ENCODE data around the gene TXNDC12.
A peak's percentile ranks its signal among the peaks of the same experiment; 100 is the strongest.
"Not testable (repeated sequence)": the region's sequence is repeated elsewhere in the genome, so short reads cannot be mapped to it uniquely, and the experiment has no call there.

Gene TXNDC12
- long read RNA-seq, donor 1, transcript TXNDC12-201 (7 exons, 2,396 nt): major isoform, 71 of 71 reads
- long read RNA-seq, donor 1, partial matches to known transcripts: 0 of 71 reads
- long read RNA-seq, donor 1, other reads (novel, unspliced or antisense): 0 of 71 reads
- long read RNA-seq, donor 2, transcript TXNDC12-201 (7 exons, 2,396 nt): major isoform, 33 of 33 reads
- long read RNA-seq, donor 2, partial matches to known transcripts: 0 of 33 reads
- long read RNA-seq, donor 2, other reads (novel, unspliced or antisense): 0 of 33 reads
- long read RNA-seq, donor 3, transcript TXNDC12-201 (7 exons, 2,396 nt): major isoform, 26 of 36 reads
- long read RNA-seq, donor 3, partial matches to known transcripts: 10 of 36 reads
- long read RNA-seq, donor 3, other reads (novel, unspliced or antisense): 0 of 36 reads
- long read RNA-seq, donor 4, transcript TXNDC12-201 (7 exons, 2,396 nt): major isoform, 40 of 55 reads
- long read RNA-seq, donor 4, partial matches to known transcripts: 15 of 55 reads
- long read RNA-seq, donor 4, other reads (novel, unspliced or antisense): 0 of 55 reads
- long read RNA-seq, donor 5, transcript TXNDC12-201 (7 exons, 2,396 nt): major isoform, 46 of 263 reads
- long read RNA-seq, donor 5, partial matches to known transcripts: 209 of 263 reads
- long read RNA-seq, donor 5, other reads (novel, unspliced or antisense): 8 of 263 reads
- long read RNA-seq, donor 6, transcript TXNDC12-201 (7 exons, 2,396 nt): major isoform, 46 of 65 reads
- long read RNA-seq, donor 6, partial matches to known transcripts: 19 of 65 reads
- long read RNA-seq, donor 6, other reads (novel, unspliced or antisense): 0 of 65 reads
- long read RNA-seq, donor 7, transcript TXNDC12-201 (7 exons, 2,396 nt): major isoform, 62 of 81 reads
- long read RNA-seq, donor 7, partial matches to known transcripts: 17 of 81 reads
- long read RNA-seq, donor 7, other reads (novel, unspliced or antisense): 0 of 81 reads
- long read RNA-seq, donor 8, transcript TXNDC12-201 (7 exons, 2,396 nt): major isoform, 45 of 59 reads
- long read RNA-seq, donor 8, partial matches to known transcripts: 14 of 59 reads
- long read RNA-seq, donor 8, other reads (novel, unspliced or antisense): 0 of 59 reads

- DNase-seq: peak; percentile 93
Measured at GRCh38 chr1:52055066-52055865, at the start of gene TXNDC12. TSS of gene TXNDC12 (minus strand) at chr1:52055191. CDS start at chr1:52055096, 95 bp downstream.

GRCh38 chr1:52102336-52103013 is 47.5 kb upstream of the TXNDC12 start:
- no peak for DNase-seq

DNA sequence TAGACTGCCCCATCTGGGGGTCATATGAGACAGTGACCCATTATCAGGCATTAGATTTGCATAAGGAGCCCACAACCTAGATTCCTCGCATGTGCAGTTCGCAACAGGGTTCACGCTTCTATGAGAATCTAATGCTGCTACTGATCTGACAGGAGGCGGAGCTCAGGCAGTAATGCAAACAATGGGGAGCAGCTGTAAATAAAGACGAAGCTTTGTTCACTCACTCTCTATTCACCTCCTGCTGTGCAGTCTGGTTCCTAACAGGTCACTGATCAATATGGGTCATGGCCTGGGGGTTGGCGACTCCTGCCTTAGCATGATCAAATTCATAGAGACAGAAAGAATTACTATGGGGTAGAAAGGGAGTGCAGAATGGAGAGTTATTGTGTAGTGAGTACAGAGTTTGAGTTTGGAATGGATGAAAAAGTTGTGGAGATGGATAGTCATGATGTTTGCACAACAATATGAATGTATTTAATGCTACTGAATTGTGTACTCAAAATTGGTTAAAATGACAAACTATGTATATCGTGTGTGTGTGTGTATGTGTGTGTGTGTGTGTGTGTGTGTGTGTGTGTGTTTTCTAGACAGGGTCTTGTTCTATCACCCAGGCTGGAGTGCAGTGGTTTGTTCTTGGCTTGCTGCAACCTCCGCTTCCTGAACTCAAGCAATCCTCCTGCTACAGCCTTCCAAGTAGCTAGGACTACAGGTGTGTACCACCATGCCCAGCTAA is 43.3 kb upstream of the TXNDC12 start:
- DNase-seq: no peak

- DNase-seq: no peak
Measured at GRCh38 chr1:52096216-52096615, 41.2 kb upstream of the TXNDC12 start.

- DNase-seq: not testable (repeated sequence)
Measured at GRCh38 chr1:52094300-52094699, 39.3 kb upstream of the TXNDC12 start.

GRCh38 chr1:52087892-52088291 is 32.9 kb upstream of the TXNDC12 start:
- not testable (repeated sequence) for DNase-seq

DNA sequence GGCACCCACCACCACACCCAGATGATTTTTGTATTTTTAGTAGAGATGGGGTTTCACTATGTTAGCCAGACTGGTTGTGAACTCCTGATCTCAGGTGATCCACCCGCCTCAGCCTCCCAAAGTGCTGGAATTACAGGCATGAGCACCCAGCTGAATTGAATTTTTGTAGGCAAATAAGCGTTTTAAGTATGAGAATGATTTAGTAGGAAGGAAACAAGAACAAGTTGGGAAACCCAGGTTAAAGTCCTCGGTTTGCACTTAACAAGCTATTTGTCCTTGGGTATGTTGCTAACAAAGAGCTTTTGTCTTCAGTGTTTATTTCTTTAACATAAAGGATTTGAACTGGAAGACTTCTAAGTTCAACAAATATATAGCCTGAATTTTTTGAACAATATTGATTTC is 25.0 kb upstream of the TXNDC12 start:
- no peak for DNase-seq

- DNase-seq: not testable (repeated sequence)
Measured at GRCh38 chr1:52077277-52077676, 22.3 kb upstream of the TXNDC12 start.

DNA sequence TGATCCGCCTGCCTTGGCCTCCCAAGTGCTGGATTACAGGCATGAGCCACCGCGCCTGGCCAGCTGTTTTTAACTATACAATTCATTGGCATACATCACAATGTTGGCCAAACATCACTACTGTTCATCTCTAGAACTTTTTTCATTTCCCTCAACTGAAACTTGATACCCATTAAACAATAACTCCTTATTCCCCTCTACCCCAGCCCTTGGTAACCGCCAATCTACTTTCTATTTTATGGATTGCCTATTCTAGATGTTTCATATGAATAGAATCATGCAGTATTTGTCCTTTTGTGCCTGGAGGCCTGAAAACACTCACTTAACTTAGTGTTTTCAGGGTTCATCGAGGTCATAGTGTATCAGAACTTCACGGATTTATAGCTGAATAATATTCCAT is 17.3 kb upstream of the TXNDC12 start:
- no peak for DNase-seq

DNA sequence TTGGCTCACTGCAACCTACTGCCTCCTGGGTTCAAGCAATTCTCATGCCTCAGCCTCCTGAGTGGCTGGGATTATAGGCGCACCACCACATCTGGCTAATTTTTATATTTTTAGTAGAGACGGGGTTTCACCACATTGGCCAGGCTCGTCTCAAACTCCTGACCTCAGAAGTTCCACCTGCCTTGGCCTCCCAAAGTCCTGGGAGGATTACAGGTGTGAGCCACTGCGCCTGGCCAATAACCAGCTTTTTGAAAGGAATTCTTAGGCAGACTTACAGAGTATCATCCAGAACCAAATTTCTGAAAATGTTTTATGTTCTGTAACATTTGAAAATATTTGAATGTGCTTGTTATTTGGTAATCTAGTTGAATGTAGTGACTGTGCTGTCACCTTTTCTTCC is 15.7 kb upstream of the TXNDC12 start:
- DNase-seq: no peak

DNA sequence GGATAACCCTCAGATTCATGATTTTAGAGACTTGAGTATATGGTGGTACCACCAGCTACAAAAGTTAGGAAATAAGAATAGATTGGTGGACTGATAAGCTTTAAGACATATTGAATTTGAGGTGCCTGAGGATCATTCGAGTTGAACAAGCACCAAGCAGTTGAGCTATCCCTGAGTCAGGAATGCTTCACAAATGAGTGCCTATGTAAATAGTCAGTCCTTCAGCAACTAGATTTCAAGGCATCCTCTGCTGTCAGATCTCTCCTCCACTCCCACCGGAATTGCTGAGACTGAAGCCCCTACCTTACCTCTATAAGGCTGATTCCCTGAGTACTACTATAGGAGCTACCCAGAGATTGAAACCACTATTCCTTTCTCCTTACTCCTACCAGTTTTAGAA is 8.2 kb upstream of the TXNDC12 start:
- no peak for DNase-seq

DNA sequence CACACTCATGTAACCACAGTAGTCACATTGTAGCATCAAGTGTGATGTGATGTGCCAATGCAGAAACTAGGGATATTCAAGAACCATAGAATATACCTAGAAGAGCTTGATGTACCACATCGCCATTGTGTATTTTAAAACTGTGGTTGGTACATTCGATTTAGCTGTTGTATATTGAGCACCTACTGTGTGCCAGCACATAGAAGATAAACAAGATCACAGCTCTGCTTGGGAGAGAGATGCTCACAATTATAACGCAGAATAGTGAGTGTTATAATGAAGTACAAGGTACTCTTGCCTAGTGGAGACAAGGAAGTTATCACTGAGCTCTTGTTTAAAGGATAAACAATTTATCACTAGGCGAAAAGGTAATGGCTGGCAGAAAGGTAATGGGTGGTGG is 5.8 kb upstream of the TXNDC12 start:
- DNase-seq: no peak

GRCh38 chr1:52059888-52060287 is 4.9 kb upstream of the TXNDC12 start:
- DNase-seq: no peak

DNA sequence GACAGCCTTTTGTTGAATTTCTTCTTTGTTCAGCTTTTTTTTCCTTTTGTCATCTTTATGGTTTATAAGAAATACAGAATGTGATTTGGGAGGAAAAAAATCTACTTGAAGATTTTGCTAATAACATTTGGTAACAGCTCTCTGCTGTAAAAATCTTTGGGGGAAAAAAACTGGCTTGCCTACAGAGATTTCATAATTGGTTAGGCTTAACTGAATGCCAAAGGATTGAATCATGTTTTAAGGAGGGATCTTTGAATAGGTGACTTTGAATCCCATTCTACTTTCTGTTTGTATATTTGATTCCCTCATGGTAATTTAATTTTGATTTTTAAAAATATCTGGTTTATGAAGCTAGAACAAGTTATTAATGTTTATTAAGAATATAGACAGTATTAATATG is 4.3 kb upstream of the TXNDC12 start:
- DNase-seq: no peak

DNA sequence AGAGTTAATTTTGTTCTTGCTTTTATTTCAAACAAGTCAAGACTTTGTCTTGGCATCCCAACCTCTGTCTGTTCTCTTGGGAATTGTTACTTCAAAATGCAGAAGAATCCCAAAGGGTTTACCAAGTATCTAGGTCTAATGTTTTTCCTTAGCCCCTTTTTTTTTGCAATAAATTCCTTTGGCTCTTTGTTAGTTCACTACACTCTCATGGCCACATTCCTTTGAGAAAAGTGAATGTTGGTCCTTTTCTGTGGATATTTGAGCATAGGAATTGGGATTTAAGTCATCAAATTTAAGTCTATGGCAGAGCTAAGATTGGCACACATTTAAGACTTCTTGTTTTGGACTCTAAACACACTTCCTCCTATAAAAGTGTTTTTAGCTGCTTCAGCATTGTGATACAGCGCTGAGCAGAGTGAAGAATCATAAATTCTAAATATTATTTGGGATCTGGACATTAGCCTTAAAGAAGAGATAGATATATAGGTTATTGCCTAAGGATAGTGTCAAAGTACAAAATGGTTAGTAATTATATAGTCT is 3.0 kb upstream of the TXNDC12 start:
- DNase-seq: no peak

DNA sequence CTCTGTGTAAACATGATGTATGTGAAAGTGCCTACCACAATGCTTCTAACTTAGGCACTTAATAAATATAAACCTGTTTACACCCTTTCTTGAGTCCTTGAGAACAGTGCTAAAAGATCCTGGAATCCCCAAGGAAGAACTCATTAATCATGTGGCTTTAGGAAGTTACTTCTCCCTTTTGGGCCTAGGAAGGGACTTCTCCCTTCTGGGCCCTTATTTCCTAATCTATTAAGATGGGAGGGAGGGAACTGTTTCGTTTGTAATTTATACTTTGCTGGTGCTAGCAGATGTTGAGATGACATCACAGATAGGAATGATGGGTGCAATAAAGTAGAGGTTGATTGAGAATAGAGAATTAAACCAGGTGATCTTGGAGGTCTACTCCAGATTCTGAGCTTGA is 2.3 kb upstream of the TXNDC12 start:
- peak; percentile 7 for DNase-seq

DNA sequence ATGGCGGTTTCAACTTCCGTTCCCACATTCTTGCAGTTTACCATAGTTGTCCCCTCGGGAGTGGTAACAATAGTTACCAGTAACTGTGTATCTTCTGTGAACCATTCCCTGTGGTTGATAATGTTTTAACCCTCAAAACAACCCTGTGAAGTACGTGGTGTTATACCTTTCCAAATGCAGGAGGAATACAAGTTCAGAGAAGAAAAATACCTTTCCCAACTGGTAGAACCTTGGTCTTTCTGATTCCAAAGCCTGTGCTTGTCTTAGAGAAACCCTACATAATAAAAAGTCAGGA is 1.9 kb upstream of the TXNDC12 start:
- DNase-seq: no peak

DNA sequence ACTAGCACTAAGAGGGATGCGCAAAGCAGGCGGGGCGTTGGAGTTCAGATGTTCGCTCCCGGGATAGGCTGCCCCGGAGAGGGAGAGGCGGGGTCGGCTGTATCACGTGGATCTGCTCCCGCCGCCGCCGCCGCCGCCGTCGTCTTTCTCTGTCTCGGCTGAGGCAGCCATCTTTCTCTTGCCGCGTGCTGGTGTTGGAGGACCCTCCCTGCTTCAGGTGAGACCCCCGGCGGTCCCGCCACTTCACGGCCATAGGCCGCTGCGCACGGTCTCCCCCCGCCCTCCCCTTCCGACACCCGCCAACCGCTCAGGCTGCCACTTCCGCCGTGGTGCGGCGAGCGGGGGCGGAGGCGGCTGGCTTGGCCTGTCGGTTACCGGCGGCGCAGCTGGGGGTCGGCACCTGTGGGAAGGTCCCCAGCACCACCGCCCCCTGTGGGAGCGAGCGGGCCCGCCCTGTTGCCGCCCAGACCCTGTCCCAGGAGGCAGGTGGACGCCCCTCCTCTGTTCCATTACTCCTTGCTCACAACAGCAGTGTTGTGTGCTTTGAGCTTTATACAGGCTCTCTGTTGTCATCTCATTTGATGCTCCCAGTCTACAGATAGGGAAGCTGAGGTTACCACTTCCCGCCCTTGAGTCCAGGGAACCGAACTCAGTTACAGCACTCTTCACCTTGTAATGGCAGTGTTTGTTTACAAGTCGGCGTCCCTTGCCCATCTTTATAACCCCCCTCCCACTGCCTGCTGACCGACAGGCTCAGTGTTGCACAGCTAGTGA is 1.4 kb upstream of the TXNDC12 start, which contains the start of gene BTF3L4:
BTF3L4 (plus strand) TSS at position 133 of the 774 bp plus-strand sequence. CDS start 3,553 bp downstream, outside the sequence.
- DNase-seq: peak; percentile 91

DNA sequence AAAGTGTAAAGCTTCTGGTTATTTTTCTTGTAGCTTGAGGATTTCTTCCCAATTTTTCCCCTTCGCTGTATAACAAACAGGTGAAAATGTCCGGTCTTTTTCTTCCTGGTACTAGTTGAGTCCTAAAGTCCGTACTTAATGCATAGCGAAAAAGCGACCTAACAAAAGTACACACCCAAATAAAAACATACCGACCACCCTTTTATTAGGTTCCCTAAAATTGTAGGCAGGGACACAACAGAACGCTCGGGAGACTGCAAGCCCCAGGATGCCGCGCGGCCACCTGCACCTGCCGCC is 823 bp upstream of the TXNDC12 start:
- DNase-seq: no peak
